Activated CD8-positive, alpha-beta memory T cell treated with anti-CD3 and anti-CD28 coated beads for 4 hours (primary cell): Measurements from ENCODE around the gene STAC3.
"Not testable (repeated sequence)": the region's sequence is repeated elsewhere in the genome, so short reads cannot be mapped to it uniquely, and the experiment has no call there.

Experiments
- DNase-seq, 2 donors: peaks; one replicate each; pipeline ENCODE4 v3.0.0-alpha.2; 2020; ENCODE audit warnings: low read depth in 2 of 2

The STAC3 gene

GRCh38 chr12:57250956-57251355 is at the start of gene STAC3:
Gene STAC3, minus strand, starts transcription at chr12:57251187. Its CDS starts 1,551 bp downstream, at chr12:57249636.
- no peak for DNase-seq

- DNase-seq: no peak
Observed at GRCh38 chr12:57299514-57300016, 48.6 kb upstream of the STAC3 start.

DNA sequence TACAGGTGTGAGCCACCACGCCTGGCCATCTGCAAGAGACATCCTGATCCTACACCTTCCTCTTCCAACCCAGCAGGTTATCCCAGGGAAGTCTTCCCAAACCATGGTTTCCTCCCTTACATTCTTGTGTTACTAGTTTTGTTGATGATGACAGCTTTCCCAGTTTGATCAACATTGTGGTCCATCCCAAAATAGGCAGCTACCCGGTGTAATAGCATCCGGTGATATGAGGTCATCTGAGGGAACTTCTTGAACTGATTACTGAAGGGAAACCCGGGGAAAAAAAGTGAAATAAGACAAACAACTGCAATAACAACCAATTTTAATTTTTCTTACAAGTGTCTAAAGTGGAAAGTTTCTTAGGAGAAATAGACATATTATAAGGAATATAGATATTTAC is 45.3 kb upstream of the STAC3 start:
- DNase-seq: no peak

DNA sequence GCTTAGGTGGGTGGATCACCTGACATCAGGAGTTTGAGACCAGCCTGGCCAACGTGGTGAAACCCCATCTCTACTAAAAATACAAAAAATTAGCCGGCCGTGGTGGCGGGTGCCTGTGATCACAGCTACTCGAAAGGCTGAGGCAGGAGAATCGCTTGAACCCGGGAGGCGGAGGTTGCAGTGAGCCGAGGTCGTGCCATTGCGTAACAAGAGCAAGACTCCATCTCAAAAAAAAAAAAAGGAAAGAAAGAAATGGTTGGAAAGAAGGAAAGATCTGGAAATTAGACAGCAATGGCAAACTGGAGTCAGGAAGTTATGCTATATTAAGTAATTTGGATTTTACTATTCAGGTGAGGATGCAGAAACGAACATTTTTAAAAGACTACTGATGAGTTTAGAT is 31.1 kb upstream of the STAC3 start:
- not testable (repeated sequence) for DNase-seq

GRCh38 chr12:57280211-57281062 is 29.4 kb upstream of the STAC3 start:
- DNase-seq: peak; percentile 52 to 71

DNA sequence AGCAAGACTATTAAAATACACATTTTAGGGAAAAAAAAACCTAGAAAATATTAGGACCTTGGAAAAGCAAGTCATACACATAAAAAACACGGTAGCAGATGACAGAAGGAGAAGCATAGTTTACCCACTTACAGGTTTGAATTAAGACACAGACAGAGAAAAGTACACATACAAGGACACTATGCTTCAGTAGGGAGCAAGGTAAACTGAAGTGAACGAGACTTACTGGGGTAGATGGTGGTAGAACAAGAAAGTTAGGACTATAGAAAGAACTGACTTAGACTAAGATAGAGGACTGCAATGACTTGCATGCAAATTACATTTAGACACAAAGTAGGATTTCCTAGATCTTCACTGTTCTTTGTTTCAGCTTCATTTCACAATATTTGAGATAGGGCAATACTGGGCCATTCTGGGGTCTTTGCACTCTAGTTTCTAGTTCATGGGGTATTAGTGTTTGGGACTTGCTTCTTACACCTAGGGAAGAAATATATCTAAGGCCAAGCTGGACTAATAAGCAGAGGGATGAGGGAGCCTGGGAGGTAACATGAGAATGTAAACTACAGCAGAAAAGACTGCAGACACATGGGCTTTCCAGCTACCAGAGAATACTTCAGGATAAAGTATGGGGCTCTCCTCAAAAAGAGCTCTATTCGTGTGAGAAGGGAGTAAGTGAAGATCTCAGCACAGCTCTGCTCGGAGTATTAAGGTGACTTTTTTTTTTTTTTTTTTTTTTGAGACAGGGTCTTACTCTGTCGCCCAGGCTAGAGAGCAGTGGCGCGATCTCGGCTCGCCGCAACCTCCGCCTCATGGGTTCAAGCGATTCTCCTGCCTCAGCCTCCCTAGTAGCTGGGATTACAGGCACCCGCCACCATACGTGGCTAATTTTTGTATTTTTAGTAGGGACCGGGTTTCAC is 27.7 kb upstream of the STAC3 start:
- no peak for DNase-seq

- DNase-seq: no peak
Observed at GRCh38 chr12:57276935-57277563, 26.1 kb upstream of the STAC3 start.

- DNase-seq: not testable (repeated sequence)
Observed at GRCh38 chr12:57276233-57276632, 25.2 kb upstream of the STAC3 start.

DNA sequence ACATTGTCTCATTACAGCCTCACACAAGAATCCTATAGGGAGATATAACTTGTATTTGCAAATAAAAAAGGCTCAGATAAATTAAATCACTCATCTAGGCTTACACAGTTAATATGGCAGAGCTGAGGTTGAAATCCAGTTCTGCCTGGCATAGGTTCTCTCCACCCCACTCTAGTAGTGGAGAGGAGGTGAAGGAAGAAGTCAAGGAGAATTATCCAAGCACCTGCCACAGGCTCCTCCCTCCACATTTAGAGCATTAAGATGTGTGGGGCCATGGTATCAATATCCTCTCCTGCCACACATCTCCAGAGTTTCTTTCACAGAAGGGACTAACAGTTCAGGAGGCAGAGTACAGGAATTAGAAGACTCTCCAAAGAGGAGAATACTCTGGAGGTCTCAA is 22.5 kb upstream of the STAC3 start:
- no peak for DNase-seq

- no peak for DNase-seq
Observed at GRCh38 chr12:57272337-57273151, 21.6 kb upstream of the STAC3 start.

DNA sequence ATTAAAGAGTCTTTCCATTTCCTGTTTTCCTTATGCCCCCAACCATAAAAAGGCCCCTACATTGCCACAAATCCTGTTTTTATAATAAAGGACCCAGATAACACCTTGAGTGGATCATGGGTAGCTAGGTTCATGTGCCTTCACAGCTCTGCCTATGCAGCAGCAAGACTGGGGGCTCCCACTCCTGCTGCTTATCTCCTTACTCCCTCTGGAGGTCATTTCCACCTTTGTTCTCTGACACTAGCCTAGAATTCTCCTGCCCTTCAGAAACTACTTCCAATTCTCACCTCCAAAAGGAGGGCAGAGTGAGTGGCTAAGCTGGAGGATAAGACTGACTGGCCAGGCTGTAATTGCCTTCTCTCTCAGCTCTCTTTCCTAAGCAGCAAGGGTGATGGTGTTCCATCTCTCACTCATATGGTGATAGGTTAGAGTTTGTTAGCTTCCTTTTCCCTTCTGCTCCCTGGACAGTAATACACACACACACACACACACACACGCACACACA is 20.0 kb upstream of the STAC3 start:
- DNase-seq: no peak

- DNase-seq: no peak
Observed at GRCh38 chr12:57268264-57268663, 17.3 kb upstream of the STAC3 start.

DNA sequence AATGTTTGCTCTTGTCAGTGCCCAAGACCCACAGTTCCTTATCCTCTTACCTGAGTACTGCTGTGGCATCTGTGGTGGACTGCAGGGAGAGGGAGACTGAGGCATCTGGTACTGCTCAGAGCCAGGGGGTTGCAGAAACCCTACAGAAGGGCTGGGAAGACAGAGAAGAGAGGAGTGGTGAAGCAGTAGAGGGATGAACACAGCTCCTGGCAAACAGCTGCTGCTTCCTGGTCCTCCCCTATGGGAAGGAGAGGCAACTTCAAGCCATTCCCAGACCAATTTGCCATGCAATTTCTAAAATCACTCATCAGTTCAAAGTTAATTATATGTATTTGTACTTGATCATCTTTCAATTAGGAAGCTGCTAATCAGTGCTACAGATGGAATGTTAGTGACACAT is 15.7 kb upstream of the STAC3 start:
- DNase-seq: no peak

DNA sequence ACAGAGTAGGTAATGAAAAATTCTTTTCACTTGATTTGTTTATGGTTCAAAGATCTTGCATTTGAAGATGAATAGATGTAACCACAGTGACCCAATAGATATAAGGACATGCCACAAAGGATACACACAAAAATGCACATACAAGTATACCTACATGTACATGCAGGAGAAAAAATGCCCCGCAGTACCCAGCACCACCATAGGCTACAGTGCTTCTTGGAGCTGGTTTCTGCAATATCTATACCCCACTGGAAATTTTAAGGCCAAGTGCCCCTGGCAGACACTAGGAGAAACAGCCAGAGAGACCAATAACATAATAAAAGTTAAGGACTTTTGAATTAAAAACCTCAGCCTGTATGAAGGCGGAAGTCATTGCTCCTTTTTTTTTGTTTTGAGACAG is 12.1 kb upstream of the STAC3 start:
- DNase-seq: no peak

GRCh38 chr12:57262126-57262822 is 11.3 kb upstream of the STAC3 start:
- no peak for DNase-seq

- no peak for DNase-seq
Observed at GRCh38 chr12:57261428-57261865, 10.5 kb upstream of the STAC3 start.

DNA sequence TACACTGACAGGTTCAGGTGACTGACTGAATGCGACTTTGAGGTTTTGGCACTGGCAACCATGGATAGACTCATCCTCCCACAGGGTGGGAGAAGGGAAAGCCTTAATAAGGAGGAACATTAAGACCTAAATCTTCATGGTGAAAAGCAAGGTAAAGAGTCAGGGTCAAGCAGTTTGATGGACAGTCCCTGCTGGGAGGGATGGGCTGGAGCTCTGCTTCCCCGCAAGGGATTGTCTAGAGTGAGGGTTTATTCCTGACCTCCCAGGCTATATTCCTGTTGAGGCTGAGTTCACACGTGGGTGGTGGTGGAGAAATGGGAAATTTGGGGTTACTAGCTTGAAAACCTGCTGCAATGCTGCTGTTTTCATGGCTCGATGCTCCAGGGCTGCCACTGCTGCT is 9.4 kb upstream of the STAC3 start:
- DNase-seq: no peak

DNA sequence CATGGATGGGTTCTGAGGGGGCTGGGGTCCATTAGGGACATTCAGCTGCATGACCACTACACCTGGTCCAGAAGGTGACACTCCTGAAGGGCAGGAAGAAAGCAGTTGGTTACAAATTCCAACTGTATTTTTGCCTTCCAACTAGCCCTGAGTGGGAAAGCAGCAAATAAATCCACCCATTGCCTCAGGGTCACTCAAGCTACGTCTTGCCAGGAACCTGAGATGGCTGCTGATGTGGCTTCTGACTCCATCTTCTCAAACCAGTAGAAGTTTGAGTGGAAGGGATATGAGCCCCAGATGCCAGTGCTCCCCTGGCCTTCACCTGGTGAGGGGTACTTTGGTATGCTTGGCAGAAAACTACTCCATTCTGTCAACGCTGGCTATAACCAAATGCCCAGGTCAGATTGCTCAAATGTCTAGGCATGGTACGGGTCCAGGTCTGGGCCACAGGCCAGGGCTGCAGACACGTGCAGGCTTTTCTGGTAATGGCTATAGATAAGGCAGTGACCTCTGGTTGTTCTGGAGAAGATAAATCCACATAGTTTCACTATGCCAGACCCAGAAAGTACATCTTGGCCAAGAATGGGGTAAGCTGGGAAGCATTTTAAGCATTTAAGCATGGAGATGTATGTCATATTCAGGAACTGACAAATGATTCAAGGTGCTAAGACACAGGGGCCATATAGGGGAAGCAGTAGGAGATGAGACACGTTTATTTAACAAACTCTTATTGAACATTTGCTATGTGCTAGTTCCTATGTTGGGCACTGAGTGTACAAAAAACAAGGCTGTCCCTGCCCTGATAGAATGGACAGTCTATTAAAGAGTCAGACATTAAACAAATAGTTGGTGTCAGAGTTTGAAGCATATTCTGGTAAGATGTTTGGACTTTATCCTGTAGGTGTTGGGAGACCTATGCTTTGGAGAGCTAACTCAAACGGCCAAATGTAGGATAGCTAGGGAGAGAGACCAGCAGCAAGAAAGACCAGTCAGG is 8.3 kb upstream of the STAC3 start:
- no peak for DNase-seq

- no peak for DNase-seq
Observed at GRCh38 chr12:57255916-57256315, 4.9 kb upstream of the STAC3 start.
